Kidney (tissue), 14 donors: ENCODE measurements around the gene HIPK2. TPM values are rescaled to one million over a fixed set of nuclear protein-coding genes. Genes with fewer than 3 reads are reported as not detected.
A peak's percentile ranks its signal among the peaks of the same experiment; 100 is the strongest.

Experiments used
- DNase-seq, 5 donors: peaks; one replicate each; pipeline ENCODE4 v3.0.0-alpha.2; 2013 to 2020
- FAIRE-seq: peaks from 2 replicates; lab custom pipeline; 2012; peaks lifted over from hg19 to GRCh38; lab: Jason Lieb, UNC
- H3K27ac ChIP-seq, 2 donors: one replicate each; pipeline ENCODE4 v1.7.0; 2013; ENCODE audit warnings: low read depth in 2 of 2, low read length in 2 of 2, inconsistent platforms in 1 of 2
- H3K27me3 ChIP-seq: one replicate; pipeline ENCODE4 v1.7.1; 2013; ENCODE audit warnings: low read length, inconsistent platforms; ENCODE audit not compliant: control insufficient read depth, insufficient read depth
- H3K36me3 ChIP-seq, 3 donors: one replicate each; pipeline versions ENCODE4 v1.7.0 to v1.7.1; 2013; ENCODE audit warnings: low read length in 3 of 3, control low read depth in 1 of 3, inconsistent platforms in 1 of 3; ENCODE audit not compliant: insufficient read depth in 3 of 3, control insufficient read depth in 2 of 3
- H3K4me1 ChIP-seq, 3 donors: one replicate each; pipeline versions ENCODE4 v1.7.0 to v1.7.1; 2013; ENCODE audit warnings: low read length in 3 of 3, inconsistent platforms in 1 of 3, low read depth in 1 of 3; ENCODE audit not compliant: control insufficient read depth in 2 of 3, insufficient read depth in 2 of 3
- H3K4me3 ChIP-seq, 3 donors: one replicate each; pipeline versions ENCODE4 v1.7.0 to v1.8.1; 2013; ENCODE audit warnings: low read length in 3 of 3, control low read depth in 1 of 3, inconsistent platforms in 1 of 3
- H3K9ac ChIP-seq, 3 donors: one replicate each; pipeline versions ENCODE4 v1.7.0 to v1.7.1; 2013; ENCODE audit warnings: low read length in 3 of 3, control low read depth in 1 of 3, inconsistent platforms in 1 of 3
- H3K9me3 ChIP-seq, 3 donors: one replicate each; pipeline versions ENCODE4 v1.7.0 to v1.7.1; 2013; ENCODE audit warnings: low read length in 3 of 3, control low read depth in 1 of 3, inconsistent platforms in 1 of 3; ENCODE audit not compliant: control insufficient read depth in 2 of 3, insufficient read depth in 1 of 3
- CTCF ChIP-seq: IDR thresholded peaks from 3 replicates; pipeline ENCODE4 v1.5.1; 2012; ENCODE audit warnings: mild to moderate bottlenecking, moderate library complexity, borderline replicate concordance; ENCODE audit not compliant: insufficient read depth; ENCODE audit errors: extremely low read depth
- intact Hi-C: fragments of 100-400 bp; cut with DNase I; formaldehyde crosslinking; loops from one replicate; pipeline ENCODE4 v1.11.1; 2022
- polyA plus RNA-seq: library from polyadenylated mRNA; stranded (reverse); fragments of 350-450 nt; fragmentation: Illumina TruSeq; extraction: RNeasy Lipid Tissue Mini Kit (QIAGEN cat#74804); gene quantifications from one replicate; pipeline ENCODE4 v1.2.3, GENCODE V29; 2014; ENCODE audit warnings: low read depth, low replicate concordance; ENCODE audit not compliant: insufficient read depth
- total RNA-seq: library from RNA; stranded (reverse); fragmentation: NEBNext Ultra II Directional; extraction: Animal tissue kit (Norgen Biotek cat#: 25700); gene quantifications from one replicate; pipeline ENCODE4 v1.2.1, GENCODE V29; 2021
- donor health status: control.
- donor health status: control.
- donor health status: control.
- donor health status: control.
- donor health status: control.
- donor health status: DM: yes; HTN: yes; CAD: no.
- donor health status: Normal renal cell carcinoma (clear cell type).

Gene HIPK2
- total and polyA plus RNA-seq, 2 donors from 2014 or later, result 9.6 to 153 TPM

DNA sequence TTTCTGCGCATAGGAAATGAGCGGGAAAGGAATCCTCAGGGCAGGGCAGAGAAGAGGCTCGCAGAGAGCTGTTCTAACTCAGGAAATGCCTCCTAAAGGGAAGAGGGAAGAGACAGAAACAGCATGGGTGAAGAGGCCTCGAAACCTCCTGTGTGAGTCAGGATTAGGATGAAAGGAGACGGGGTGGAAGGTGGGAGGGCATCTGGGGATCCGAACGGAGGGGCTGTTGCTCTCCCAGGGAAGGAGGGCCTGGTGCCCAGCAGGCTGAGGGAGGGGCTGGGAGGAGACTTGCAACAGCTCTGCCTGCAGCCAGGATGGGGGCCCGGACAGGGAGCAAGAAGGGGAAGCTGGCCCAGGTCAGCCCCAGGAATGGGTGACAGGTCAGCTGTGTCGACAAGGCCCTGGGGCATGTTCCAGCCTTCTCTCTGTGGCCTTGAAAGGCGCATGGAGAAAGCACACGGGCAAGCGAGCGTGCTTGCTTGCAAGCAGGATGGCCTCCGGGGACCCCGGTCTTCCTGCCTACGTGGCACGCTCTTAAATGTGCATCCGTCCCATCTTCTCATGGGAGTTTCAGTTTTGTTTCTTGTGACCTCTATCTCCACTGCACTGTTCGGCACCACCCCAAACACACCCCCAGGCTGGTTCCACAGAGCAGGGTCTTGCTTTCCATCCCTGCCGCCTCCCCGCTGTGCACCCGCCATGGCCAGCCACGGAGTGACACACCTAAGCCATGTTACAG is 63.5 kb downstream of the HIPK2 start:
- Histone ChIP-seq H3K4me3 (no peak overlapping the region), H3K27me3 (no peaks in the 10 kb centered on the region), H3K4me1 (peaks cover 0 to 30% (median 11%) of the 10 kb centered on the region in 3 donors), H3K9me3 (no peaks in the 10 kb centered on the region), H3K36me3 (peaks cover 5 to 21% (median 19%) of the 10 kb centered on the region in 3 donors), H3K27ac (peak overlapping the region; percentile 64 to 82), H3K9ac (no peak overlapping the region)
- no peak for TF ChIP-seq CTCF
- DNase-seq (peak in 1 of 5 donors; percentile 84), FAIRE-seq (no peak)
- intact Hi-C loops, result no loop called here

DNA sequence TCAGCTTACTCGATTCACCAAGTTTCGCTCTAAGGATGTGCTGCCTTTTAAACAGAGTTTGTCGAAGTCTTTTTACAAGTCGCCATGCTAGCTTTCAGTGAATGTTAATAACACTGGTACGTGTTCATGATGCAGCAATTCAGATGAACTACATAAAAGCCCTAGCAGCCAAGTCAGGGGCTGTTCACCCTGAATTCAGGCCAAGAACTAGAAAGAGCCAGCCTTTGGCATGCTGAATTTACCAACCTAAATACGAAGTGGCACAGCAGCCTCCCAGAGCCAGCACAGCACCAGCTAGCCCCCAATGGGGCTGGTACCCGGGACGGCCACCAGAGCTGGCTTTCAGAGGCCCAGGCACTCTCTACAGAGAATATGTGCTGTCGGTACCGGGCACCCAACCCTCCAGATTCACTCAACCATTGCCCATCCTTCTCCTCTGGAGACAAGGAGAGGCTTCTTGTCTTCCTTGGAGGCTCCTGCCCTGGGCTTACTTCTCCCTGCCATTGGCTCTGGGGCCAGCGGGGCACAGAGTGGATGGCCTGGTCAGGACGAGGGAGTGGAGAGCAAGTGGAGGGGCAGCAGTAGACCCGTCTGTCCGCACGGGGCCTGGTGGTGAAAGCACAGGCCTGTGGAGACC is 64.2 kb downstream of the HIPK2 start:
- Histone ChIP-seq H3K4me3 (no peak overlapping the region), H3K9ac (no peak overlapping the region), H3K4me1 (peaks cover 0 to 30% (median 11%) of the 10 kb centered on the region in 3 donors), H3K27me3 (no peaks in the 10 kb centered on the region), H3K27ac (peak overlapping the region; percentile 42 to 64), H3K36me3 (peaks cover 6 to 21% (median 20%) of the 10 kb centered on the region in 3 donors), H3K9me3 (no peaks in the 10 kb centered on the region)
- intact Hi-C loops, result no loop called here
- TF ChIP-seq CTCF, result no peak
- no peak for DNase-seq
- FAIRE-seq, result no peak

DNA sequence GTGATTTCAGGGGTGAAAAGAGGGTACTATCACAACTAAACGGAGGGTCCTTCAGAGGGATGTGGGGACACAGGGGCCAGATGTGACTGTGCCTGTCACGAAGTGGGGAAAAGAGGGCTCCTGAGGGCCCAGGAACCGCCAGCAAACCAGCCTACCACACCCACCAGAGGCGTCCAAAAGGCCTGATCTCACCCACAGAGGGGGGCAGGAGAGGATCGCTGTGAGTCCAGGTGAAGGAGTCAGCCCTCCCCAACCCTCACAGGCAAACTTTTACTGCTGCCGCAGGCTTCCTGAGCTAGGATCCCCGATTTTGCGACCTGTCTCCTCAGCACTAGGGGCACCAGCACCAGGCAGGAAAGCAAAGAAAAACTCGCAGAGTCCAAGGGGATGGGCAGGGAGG is 64.7 kb downstream of the HIPK2 start:
- Histone ChIP-seq H3K27ac (peak overlapping the region; percentile 19 to 42), H3K9ac (no peak overlapping the region), H3K9me3 (no peaks in the 10 kb centered on the region), H3K27me3 (no peaks in the 10 kb centered on the region), H3K36me3 (peaks cover 7 to 25% (median 20%) of the 10 kb centered on the region in 3 donors), H3K4me3 (no peak overlapping the region), H3K4me1 (peaks cover 0 to 27% (median 11%) of the 10 kb centered on the region in 3 donors)
- intact Hi-C loops, result no loop called here
- no peak for DNase-seq
- TF ChIP-seq CTCF, result no peak
- FAIRE-seq, result no peak
